NCI-H82 treated with DMSO at 0.1 percent for 48 hours (cell line): ENCODE results near the gene NEUROD6.

ENCODE experiments used
- DNase-seq: peaks from one replicate; lab custom pipeline; 2025; ENCODE audit not compliant: unreplicated experiment; lab: John Stamatoyannopoulos, UW

The NEUROD6 gene

GRCh38 chr7:31340603-31341002 lies at the start of gene NEUROD6:
Gene NEUROD6, minus strand, starts transcription at chr7:31340726. Its CDS starts 1,458 bp downstream, at chr7:31339268.
- no peak for DNase-seq

- no peak for DNase-seq
Measured at GRCh38 chr7:31384466-31384865, 43.9 kb upstream of the NEUROD6 start.

GRCh38 chr7:31382722-31383121 lies 42.2 kb upstream of the NEUROD6 start:
- no peak for DNase-seq

GRCh38 chr7:31373337-31374289 lies 33.1 kb upstream of the NEUROD6 start:
- DNase-seq, result no peak

- no peak for DNase-seq
Measured at GRCh38 chr7:31372231-31372959, 31.9 kb upstream of the NEUROD6 start.

- DNase-seq, result no peak
Measured at GRCh38 chr7:31371621-31372020, 31.1 kb upstream of the NEUROD6 start.

GRCh38 chr7:31370609-31371008 lies 30.1 kb upstream of the NEUROD6 start:
- no peak for DNase-seq

- DNase-seq, result no peak
Measured at GRCh38 chr7:31368620-31369019, 28.1 kb upstream of the NEUROD6 start.

GRCh38 chr7:31363496-31363895 lies 23.0 kb upstream of the NEUROD6 start:
- no peak for DNase-seq

GRCh38 chr7:31363051-31363450 lies 22.5 kb upstream of the NEUROD6 start:
- DNase-seq, result no peak

GRCh38 chr7:31362401-31362800 lies 21.9 kb upstream of the NEUROD6 start:
- no peak for DNase-seq

- no peak for DNase-seq
Measured at GRCh38 chr7:31358467-31358866, 17.9 kb upstream of the NEUROD6 start.

GRCh38 chr7:31345421-31345820 lies 4.9 kb upstream of the NEUROD6 start:
- DNase-seq, result no peak

- no peak for DNase-seq
Measured at GRCh38 chr7:31343516-31344305, 3.2 kb upstream of the NEUROD6 start.

GRCh38 chr7:31341141-31341540 lies 615 bp upstream of the NEUROD6 start:
- DNase-seq, result no peak

- no peak for DNase-seq
Measured at GRCh38 chr7:31340051-31340450, 475 bp downstream of the NEUROD6 start.

- no peak for DNase-seq
Measured at GRCh38 chr7:31338706-31339105, 1.8 kb downstream of the NEUROD6 start.

- no peak for DNase-seq
Measured at GRCh38 chr7:31337002-31337565, 3.4 kb downstream of the NEUROD6 start.

GRCh38 chr7:31336202-31337001 lies 4.1 kb downstream of the NEUROD6 start:
- no peak for DNase-seq

- DNase-seq, result no peak
Measured at GRCh38 chr7:31335884-31336201, 4.7 kb downstream of the NEUROD6 start.
